Neural cell (in vitro differentiated cells): Measurements from ENCODE around the gene CTTNBP2NL.

ENCODE experiments used
- CTCF ChIP-seq: fragments of 450-650 bp; IDR thresholded peaks from 2 replicates; pipeline ENCODE4 v1.5.1; 2014; ENCODE audit warnings: antibody characterized with exemption, mild to moderate bottlenecking, moderate library complexity; ENCODE audit not compliant: poor library complexity, severe bottlenecking
- MXI1 ChIP-seq: fragments of 450-650 bp; conservative IDR thresholded peaks from 2 replicates; pipeline ENCODE4 v1.6.1; 2014; ENCODE audit warnings: antibody characterized with exemption, mild to moderate bottlenecking; ENCODE audit not compliant: poor library complexity, severe bottlenecking
- POLR2AphosphoS5 ChIP-seq: IDR thresholded peaks from 2 replicates; pipeline ENCODE4 v1.6.1; 2012
- REST ChIP-seq: IDR thresholded peaks from 2 replicates; pipeline ENCODE4 v1.6.1; 2012; ENCODE audit warnings: borderline replicate concordance
- TAF1 ChIP-seq: IDR thresholded peaks from 2 replicates; pipeline ENCODE4 v1.6.1; 2012; ENCODE audit warnings: low read depth

DNA sequence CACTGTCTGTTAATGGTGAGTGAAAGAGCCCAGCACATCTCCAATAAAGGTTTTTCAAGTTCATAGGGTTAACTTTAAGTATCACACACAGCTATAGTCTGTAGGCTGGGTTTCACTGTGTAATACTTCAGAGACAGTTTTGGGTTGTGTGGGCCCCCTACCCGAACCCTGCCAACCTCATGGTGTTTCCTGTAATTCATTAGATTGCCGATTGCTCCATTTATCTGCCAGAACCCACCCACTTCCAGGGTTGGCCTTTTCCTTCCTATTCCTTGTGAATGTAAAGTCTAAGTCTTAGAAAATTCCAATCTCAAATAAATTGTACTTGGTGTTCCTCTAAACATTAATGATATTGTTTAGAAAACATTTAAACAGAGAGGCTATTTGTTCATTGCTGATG, 43.6 kb downstream of the CTTNBP2NL start:
- no peak for TF ChIP-seq TAF1
- no peak for TF ChIP-seq POLR2AphosphoS5
- TF ChIP-seq REST: no peak
- no peak for TF ChIP-seq CTCF
- TF ChIP-seq MXI1: no peak
